ENCODE results near the gene GMEB2. TPM values are rescaled to one million over a fixed set of nuclear protein-coding genes. Genes with fewer than 3 reads are reported as not detected.

GMEB2 gene
- total and polyA plus RNA-seq, 2 donors: 9.3 to 16.3 TPM

- 98% methylated on average over 19 of the region's 19 CpGs for WGBS
- Histone ChIP-seq H3K4me3 (ENCODE audit: low read length in 2 of 2) (no peak overlapping the region), H3K9me3 (ENCODE audit: control insufficient read depth in 2 of 2, insufficient read depth in 1 of 2, low read length in 1 of 2) (peaks cover 0 to 7% of the 10 kb centered on the region in 2 donors), H3K27ac (ENCODE audit: low read depth in 1 of 2, low read length in 1 of 2) (no peak overlapping the region), H3K4me1 (ENCODE audit: control insufficient read depth in 2 of 2, insufficient read depth in 2 of 2, low read length in 2 of 2) (peaks cover 7 to 20% of the 10 kb centered on the region in 2 donors), H3K27me3 (ENCODE audit: control insufficient read depth in 2 of 2, insufficient read depth in 1 of 2, low read length in 1 of 2) (peaks cover 0 to 29% of the 10 kb centered on the region in 2 donors), H3K36me3 (ENCODE audit: control insufficient read depth in 2 of 2, insufficient read depth in 2 of 2, low read length in 1 of 2) (peaks cover 4 to 11% of the 10 kb centered on the region in 2 donors)
- no peak for DNase-seq (ENCODE audit: low read depth in 6 of 9, low spot score in 9 of 9)
These were observed 69.4 kb downstream of the GMEB2 start for GRCh38 chr20:63557481-63557891.

GRCh38 chr20:63556873-63557478 is 69.9 kb downstream of the GMEB2 start:
- WGBS: 96% methylated on average over 23 of the region's 23 CpGs
- H3K36me3 ChIP-seq (ENCODE audit: control insufficient read depth in 2 of 2, insufficient read depth in 2 of 2, low read length in 1 of 2): peaks cover 4 to 11% of the 10 kb centered on the region in 2 donors

GRCh38 chr20:63555661-63556381 is 71.1 kb downstream of the GMEB2 start:
- DNase-seq (ENCODE audit: low read depth in 6 of 9, low spot score in 9 of 9): no peak
- WGBS: 96% methylated on average over 45 of the region's 45 CpGs
- peaks cover 0 to 32% of the 10 kb centered on the region in 2 donors for H3K27me3 ChIP-seq (ENCODE audit: control insufficient read depth in 2 of 2, insufficient read depth in 1 of 2, low read length in 1 of 2)
- peaks cover 15 to 30% of the 10 kb centered on the region in 2 donors for H3K4me1 ChIP-seq (ENCODE audit: control insufficient read depth in 2 of 2, insufficient read depth in 2 of 2, low read length in 2 of 2)
- no peak overlapping the region for H3K4me3 ChIP-seq (ENCODE audit: low read length in 2 of 2)
- peaks cover 0 to 11% of the 10 kb centered on the region in 2 donors for H3K9me3 ChIP-seq (ENCODE audit: control insufficient read depth in 2 of 2, insufficient read depth in 1 of 2, low read length in 1 of 2)
- H3K36me3 ChIP-seq (ENCODE audit: control insufficient read depth in 2 of 2, insufficient read depth in 2 of 2, low read length in 1 of 2): peaks cover 0 to 7% of the 10 kb centered on the region in 2 donors
- no peak overlapping the region for H3K27ac ChIP-seq (ENCODE audit: low read depth in 1 of 2, low read length in 1 of 2)

More at GRCh38 chr20:63556873-63557478, 69.9 kb downstream of the GMEB2 start:
- H3K27ac ChIP-seq (ENCODE audit: low read depth in 1 of 2, low read length in 1 of 2): no peak overlapping the region
- peaks cover 12 to 25% of the 10 kb centered on the region in 2 donors for H3K4me1 ChIP-seq (ENCODE audit: control insufficient read depth in 2 of 2, insufficient read depth in 2 of 2, low read length in 2 of 2)
- no peak overlapping the region for H3K4me3 ChIP-seq (ENCODE audit: low read length in 2 of 2)
- H3K27me3 ChIP-seq (ENCODE audit: control insufficient read depth in 2 of 2, insufficient read depth in 1 of 2, low read length in 1 of 2): peaks cover 0 to 29% of the 10 kb centered on the region in 2 donors
- H3K9me3 ChIP-seq (ENCODE audit: control insufficient read depth in 2 of 2, insufficient read depth in 1 of 2, low read length in 1 of 2): peaks cover 0 to 11% of the 10 kb centered on the region in 2 donors
- no peak for DNase-seq (ENCODE audit: low read depth in 6 of 9, low spot score in 9 of 9)

- Histone ChIP-seq H3K9me3 (ENCODE audit: control insufficient read depth in 2 of 2, insufficient read depth in 1 of 2, low read length in 1 of 2) (peaks cover 0 to 11% of the 10 kb centered on the region in 2 donors), H3K36me3 (ENCODE audit: control insufficient read depth in 2 of 2, insufficient read depth in 2 of 2, low read length in 1 of 2) (no peaks in the 10 kb centered on the region), H3K4me3 (ENCODE audit: low read length in 2 of 2) (peak overlapping the region; percentile 9 to 61), H3K27ac (ENCODE audit: low read depth in 1 of 2, low read length in 1 of 2) (no peak overlapping the region), H3K27me3 (ENCODE audit: control insufficient read depth in 2 of 2, insufficient read depth in 1 of 2, low read length in 1 of 2) (peaks cover 0 to 37% of the 10 kb centered on the region in 2 donors), H3K4me1 (ENCODE audit: control insufficient read depth in 2 of 2, insufficient read depth in 2 of 2, low read length in 2 of 2) (peaks cover 15 to 37% of the 10 kb centered on the region in 2 donors)
- 79% methylated on average over 38 of the region's 38 CpGs for WGBS
- DNase-seq (ENCODE audit: low read depth in 6 of 9, low spot score in 9 of 9): peak in 2 of 9 donors; percentile 21 to 36
These were observed 72.3 kb downstream of the GMEB2 start for GRCh38 chr20:63554361-63555278.

GRCh38 chr20:63553933-63554290 is 73.0 kb downstream of the GMEB2 start, which contains the start of gene FNDC11:
FNDC11 (plus strand) TSS chr20:63554159; CDS start chr20:63555664, 1,505 bp downstream.
- Histone ChIP-seq H3K9me3 (ENCODE audit: control insufficient read depth in 2 of 2, insufficient read depth in 1 of 2, low read length in 1 of 2) (peaks cover 0 to 11% of the 10 kb centered on the region in 2 donors), H3K27me3 (ENCODE audit: control insufficient read depth in 2 of 2, insufficient read depth in 1 of 2, low read length in 1 of 2) (peaks cover 0 to 42% of the 10 kb centered on the region in 2 donors), H3K4me1 (ENCODE audit: control insufficient read depth in 2 of 2, insufficient read depth in 2 of 2, low read length in 2 of 2) (peaks cover 15 to 42% of the 10 kb centered on the region in 2 donors), H3K27ac (ENCODE audit: low read depth in 1 of 2, low read length in 1 of 2) (peak within 1 kb of the TSS; percentile 66 to 98), H3K4me3 (ENCODE audit: low read length in 2 of 2) (peak within 1 kb of the TSS; percentile 60 to 61), H3K36me3 (ENCODE audit: control insufficient read depth in 2 of 2, insufficient read depth in 2 of 2, low read length in 1 of 2) (no peaks in the 10 kb centered on the region)
- WGBS: 2% methylated on average over 34 of the region's 34 CpGs
- peak in 3 of 9 donors; percentile 42 to 67 (median 44) for DNase-seq (ENCODE audit: low read depth in 6 of 9, low spot score in 9 of 9)

- Histone ChIP-seq H3K4me3 (ENCODE audit: low read length in 2 of 2) (peak overlapping the region; percentile 60 to 61), H3K27ac (ENCODE audit: low read depth in 1 of 2, low read length in 1 of 2) (peak overlapping the region; percentile 66 to 98), H3K4me1 (ENCODE audit: control insufficient read depth in 2 of 2, insufficient read depth in 2 of 2, low read length in 2 of 2) (peaks cover 20 to 47% of the 10 kb centered on the region in 2 donors), H3K9me3 (ENCODE audit: control insufficient read depth in 2 of 2, insufficient read depth in 1 of 2, low read length in 1 of 2) (peaks cover 0 to 11% of the 10 kb centered on the region in 2 donors), H3K27me3 (ENCODE audit: control insufficient read depth in 2 of 2, insufficient read depth in 1 of 2, low read length in 1 of 2) (peaks cover 0 to 47% of the 10 kb centered on the region in 2 donors), H3K36me3 (ENCODE audit: control insufficient read depth in 2 of 2, insufficient read depth in 2 of 2, low read length in 1 of 2) (no peaks in the 10 kb centered on the region)
- 3% methylated on average over 37 of the region's 37 CpGs for WGBS
- peak; percentile 68 to 92 (median 77) for DNase-seq (ENCODE audit: low read depth in 6 of 9, low spot score in 9 of 9)
These were observed 73.5 kb downstream of the GMEB2 start for GRCh38 chr20:63553251-63553932.

- DNase-seq (ENCODE audit: low read depth in 6 of 9, low spot score in 9 of 9): peak; percentile 56 to 93 (median 73)
- Histone ChIP-seq H3K4me1 (ENCODE audit: control insufficient read depth in 2 of 2, insufficient read depth in 2 of 2, low read length in 2 of 2) (peaks cover 21 to 50% of the 10 kb centered on the region in 2 donors), H3K36me3 (ENCODE audit: control insufficient read depth in 2 of 2, insufficient read depth in 2 of 2, low read length in 1 of 2) (no peaks in the 10 kb centered on the region), H3K4me3 (ENCODE audit: low read length in 2 of 2) (peak overlapping the region in 1 of 2 donors; percentile 16), H3K9me3 (ENCODE audit: control insufficient read depth in 2 of 2, insufficient read depth in 1 of 2, low read length in 1 of 2) (peaks cover 0 to 11% of the 10 kb centered on the region in 2 donors), H3K27me3 (ENCODE audit: control insufficient read depth in 2 of 2, insufficient read depth in 1 of 2, low read length in 1 of 2) (peaks cover 0 to 54% of the 10 kb centered on the region in 2 donors), H3K27ac (ENCODE audit: low read depth in 1 of 2, low read length in 1 of 2) (peak overlapping the region; percentile 84 to 98)
- 26% methylated on average over 15 of the region's 15 CpGs for WGBS
These were observed 74.2 kb downstream of the GMEB2 start for GRCh38 chr20:63552481-63553249.

- WGBS: 88% methylated on average over 9 of the region's 9 CpGs
- Histone ChIP-seq H3K9me3 (ENCODE audit: control insufficient read depth in 2 of 2, insufficient read depth in 1 of 2, low read length in 1 of 2) (peaks cover 0 to 16% of the 10 kb centered on the region in 2 donors), H3K4me1 (ENCODE audit: control insufficient read depth in 2 of 2, insufficient read depth in 2 of 2, low read length in 2 of 2) (peaks cover 21 to 55% of the 10 kb centered on the region in 2 donors), H3K4me3 (ENCODE audit: low read length in 2 of 2) (no peak overlapping the region), H3K27me3 (ENCODE audit: control insufficient read depth in 2 of 2, insufficient read depth in 1 of 2, low read length in 1 of 2) (peaks cover 2 to 67% of the 10 kb centered on the region in 2 donors), H3K36me3 (ENCODE audit: control insufficient read depth in 2 of 2, insufficient read depth in 2 of 2, low read length in 1 of 2) (no peaks in the 10 kb centered on the region), H3K27ac (ENCODE audit: low read depth in 1 of 2, low read length in 1 of 2) (no peak overlapping the region)
- no peak for DNase-seq (ENCODE audit: low read depth in 6 of 9, low spot score in 9 of 9)
These were observed 75.8 kb downstream of the GMEB2 start for GRCh38 chr20:63551068-63551467.

Measured in thymus (tissue), 11 donors.